Endothelial cell (in vitro differentiated cells): Measurements from ENCODE around the gene TUBB3. TPM values are rescaled to one million over a fixed set of nuclear protein-coding genes. Genes with fewer than 3 reads are reported as not detected.
A peak's percentile ranks its signal among the peaks of the same experiment; 100 is the strongest.

ENCODE experiments used
- DNase-seq: peaks from one replicate; pipeline ENCODE4 v3.0.0; 2021; ENCODE audit warnings: low spot score
- H3K27ac Mint-ChIP-seq: one replicate; pipeline ENCODE4 v1.8.0; 2021; ENCODE audit warnings: mixed read lengths, inconsistent platforms; ENCODE audit not compliant: unreplicated experiment
- H3K27me3 Mint-ChIP-seq: one replicate; pipeline ENCODE4 v1.8.0; 2021; ENCODE audit warnings: mild to moderate bottlenecking, moderate library complexity, mixed read lengths, inconsistent platforms; ENCODE audit not compliant: unreplicated experiment
- H3K36me3 Mint-ChIP-seq: one replicate; pipeline ENCODE4 v1.8.0; 2021; ENCODE audit warnings: mild to moderate bottlenecking, low read depth, mixed read lengths, inconsistent platforms; ENCODE audit not compliant: unreplicated experiment
- H3K4me1 Mint-ChIP-seq: one replicate; pipeline ENCODE4 v1.8.0; 2021; ENCODE audit warnings: mild to moderate bottlenecking, mixed read lengths, inconsistent platforms; ENCODE audit not compliant: unreplicated experiment
- H3K4me3 Mint-ChIP-seq: one replicate; pipeline ENCODE4 v1.8.0; 2021; ENCODE audit warnings: mild to moderate bottlenecking, mixed read lengths, inconsistent platforms; ENCODE audit not compliant: unreplicated experiment
- H3K9me3 Mint-ChIP-seq: one replicate; pipeline ENCODE4 v1.8.0; 2021; ENCODE audit warnings: mixed read lengths, inconsistent platforms; ENCODE audit not compliant: unreplicated experiment
- CTCF ChIP-seq: fragments of 200-600 bp; sonication (generic); IDR thresholded peaks from one replicate; pipeline ENCODE4 v1.5.0; 2021; ENCODE audit warnings: antibody characterized with exemption; ENCODE audit not compliant: unreplicated experiment
- total RNA-seq: library from RNA; stranded (reverse); fragmentation: NEBNext Ultra II Directional; extraction: Animal tissue kit (Norgen Biotek cat#: 25700); gene quantifications from one replicate; pipeline ENCODE4 v1.2.1, GENCODE V29; 2021; ENCODE audit not compliant: unreplicated experiment

TUBB3 gene
- total RNA-seq, 1 donor from 2014 or later, result 95.7 TPM

GRCh38 chr16:89922477-89922883 is 662 bp upstream of the TUBB3 start:
- peak overlapping the region; percentile 91 for H3K4me3 Mint-ChIP-seq
- TF ChIP-seq CTCF, result no peak
- H3K27ac Mint-ChIP-seq, result peak overlapping the region; percentile 86
- peaks cover 14% of the 10 kb centered on the region for H3K27me3 Mint-ChIP-seq
- H3K36me3 Mint-ChIP-seq, result peaks cover 3% of the 10 kb centered on the region
- peak; percentile 53 for DNase-seq
- no peaks in the 10 kb centered on the region for H3K9me3 Mint-ChIP-seq
- peaks cover 7% of the 10 kb centered on the region for H3K4me1 Mint-ChIP-seq

- peaks cover 7% of the 10 kb centered on the region for H3K4me1 Mint-ChIP-seq
- H3K4me3 Mint-ChIP-seq, result peak overlapping the region; percentile 62
- H3K9me3 Mint-ChIP-seq, result no peaks in the 10 kb centered on the region
- H3K36me3 Mint-ChIP-seq, result peaks cover 3% of the 10 kb centered on the region
- H3K27me3 Mint-ChIP-seq, result peaks cover 14% of the 10 kb centered on the region
- no peak overlapping the region for H3K27ac Mint-ChIP-seq
- no peak for DNase-seq
- TF ChIP-seq CTCF, result no peak
Measured at GRCh38 chr16:89923640-89924296, 626 bp downstream of the TUBB3 start.

GRCh38 chr16:89924297-89924924 is 1.3 kb downstream of the TUBB3 start:
- Mint-ChIP-seq H3K4me3 (no peak overlapping the region), H3K27ac (no peak overlapping the region), H3K9me3 (no peaks in the 10 kb centered on the region)

GRCh38 chr16:89924925-89925307 is 1.8 kb downstream of the TUBB3 start:
- H3K9me3 Mint-ChIP-seq, result no peaks in the 10 kb centered on the region
- peaks cover 11% of the 10 kb centered on the region for H3K27me3 Mint-ChIP-seq
- peaks cover 2% of the 10 kb centered on the region for H3K36me3 Mint-ChIP-seq
- H3K27ac Mint-ChIP-seq, result no peak overlapping the region
- no peak for TF ChIP-seq CTCF
- peaks cover 2% of the 10 kb centered on the region for H3K4me1 Mint-ChIP-seq
- H3K4me3 Mint-ChIP-seq, result peak overlapping the region; percentile 83
- DNase-seq, result no peak

More at GRCh38 chr16:89924297-89924924, 1.3 kb downstream of the TUBB3 start:
- Mint-ChIP-seq H3K27me3 (peaks cover 14% of the 10 kb centered on the region), H3K4me1 (peaks cover 7% of the 10 kb centered on the region), H3K36me3 (peaks cover 3% of the 10 kb centered on the region)
- no peak for TF ChIP-seq CTCF
- peak; percentile 47 for DNase-seq

- no peak overlapping the region for H3K27ac Mint-ChIP-seq
- H3K4me3 Mint-ChIP-seq, result peak overlapping the region; percentile 71
- H3K27me3 Mint-ChIP-seq, result peaks cover 6% of the 10 kb centered on the region
- no peaks in the 10 kb centered on the region for H3K9me3 Mint-ChIP-seq
- TF ChIP-seq CTCF, result no peak
- H3K36me3 Mint-ChIP-seq, result no peaks in the 10 kb centered on the region
- H3K4me1 Mint-ChIP-seq, result no peaks in the 10 kb centered on the region
- DNase-seq, result no peak
Measured at GRCh38 chr16:89925596-89926079, 2.5 kb downstream of the TUBB3 start.
